ENCODE data around the gene CILP. TPM values are rescaled to one million over a fixed set of nuclear protein-coding genes. Genes with fewer than 3 reads are reported as not detected.

The CILP gene, protein sequence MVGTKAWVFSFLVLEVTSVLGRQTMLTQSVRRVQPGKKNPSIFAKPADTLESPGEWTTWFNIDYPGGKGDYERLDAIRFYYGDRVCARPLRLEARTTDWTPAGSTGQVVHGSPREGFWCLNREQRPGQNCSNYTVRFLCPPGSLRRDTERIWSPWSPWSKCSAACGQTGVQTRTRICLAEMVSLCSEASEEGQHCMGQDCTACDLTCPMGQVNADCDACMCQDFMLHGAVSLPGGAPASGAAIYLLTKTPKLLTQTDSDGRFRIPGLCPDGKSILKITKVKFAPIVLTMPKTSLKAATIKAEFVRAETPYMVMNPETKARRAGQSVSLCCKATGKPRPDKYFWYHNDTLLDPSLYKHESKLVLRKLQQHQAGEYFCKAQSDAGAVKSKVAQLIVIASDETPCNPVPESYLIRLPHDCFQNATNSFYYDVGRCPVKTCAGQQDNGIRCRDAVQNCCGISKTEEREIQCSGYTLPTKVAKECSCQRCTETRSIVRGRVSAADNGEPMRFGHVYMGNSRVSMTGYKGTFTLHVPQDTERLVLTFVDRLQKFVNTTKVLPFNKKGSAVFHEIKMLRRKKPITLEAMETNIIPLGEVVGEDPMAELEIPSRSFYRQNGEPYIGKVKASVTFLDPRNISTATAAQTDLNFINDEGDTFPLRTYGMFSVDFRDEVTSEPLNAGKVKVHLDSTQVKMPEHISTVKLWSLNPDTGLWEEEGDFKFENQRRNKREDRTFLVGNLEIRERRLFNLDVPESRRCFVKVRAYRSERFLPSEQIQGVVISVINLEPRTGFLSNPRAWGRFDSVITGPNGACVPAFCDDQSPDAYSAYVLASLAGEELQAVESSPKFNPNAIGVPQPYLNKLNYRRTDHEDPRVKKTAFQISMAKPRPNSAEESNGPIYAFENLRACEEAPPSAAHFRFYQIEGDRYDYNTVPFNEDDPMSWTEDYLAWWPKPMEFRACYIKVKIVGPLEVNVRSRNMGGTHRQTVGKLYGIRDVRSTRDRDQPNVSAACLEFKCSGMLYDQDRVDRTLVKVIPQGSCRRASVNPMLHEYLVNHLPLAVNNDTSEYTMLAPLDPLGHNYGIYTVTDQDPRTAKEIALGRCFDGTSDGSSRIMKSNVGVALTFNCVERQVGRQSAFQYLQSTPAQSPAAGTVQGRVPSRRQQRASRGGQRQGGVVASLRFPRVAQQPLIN
- total RNA-seq, result 10 to 100 TPM in 1 of 2 donors, 1 to 10 TPM in 1; 2.2 to 32.0 TPM

DNA sequence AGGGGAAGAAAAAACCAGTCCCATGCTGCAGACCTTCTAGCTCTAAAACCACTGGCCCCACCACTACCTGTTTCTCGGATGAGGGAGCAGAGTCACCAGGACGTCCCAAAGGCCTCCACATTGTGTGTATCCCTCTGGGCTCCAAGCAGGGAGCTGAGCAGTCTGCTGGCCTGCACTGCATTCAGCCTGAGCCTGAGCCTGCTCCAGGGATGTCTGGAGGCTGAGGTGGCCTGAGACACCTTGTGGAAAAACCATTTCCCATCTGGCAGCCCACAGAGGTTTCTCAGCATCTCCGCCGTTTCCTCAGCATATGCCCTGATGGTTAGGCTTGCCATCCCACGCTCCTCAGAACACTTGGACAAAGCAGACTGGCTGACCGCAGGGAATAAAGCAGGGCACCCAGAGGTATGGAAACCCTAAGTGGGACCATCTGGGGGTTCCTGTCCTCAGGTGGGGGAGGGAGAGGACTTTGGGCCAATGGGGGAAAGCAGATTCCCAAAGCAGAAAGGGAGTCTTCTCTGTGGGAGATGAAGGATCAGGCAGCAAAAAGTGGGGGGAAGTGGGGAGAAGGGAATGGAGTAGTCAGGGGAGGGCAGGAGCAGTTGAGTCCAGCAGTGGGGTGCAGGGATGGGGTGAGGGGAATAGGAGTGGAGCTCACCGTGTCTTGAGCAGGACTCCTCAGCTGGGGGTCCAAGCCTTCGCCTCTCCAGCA, at the start of gene CILP:
Gene CILP (minus strand): TSS at position 704 of the 712 bp plus-strand sequence. CDS start 1,718 bp downstream, outside the sequence.
- H3K27ac ChIP-seq, result peak within 1 kb of the TSS; percentile 31 to 51
- no peak for DNase-seq (ENCODE audit: low spot score)
- TF ChIP-seq CTCF (IDR thresholded peaks at IDR 0.05), result no peak
- H3K9me3 ChIP-seq, result no peaks in the 10 kb centered on the region
- H3K4me3 ChIP-seq, result peak within 1 kb of the TSS in 1 of 2 donors; percentile 4
- H3K36me3 ChIP-seq, result no peaks in the 10 kb centered on the region
- no peaks in the 10 kb centered on the region for H3K27me3 ChIP-seq
- H3K4me1 ChIP-seq, result peaks cover 0 to 20% of the 10 kb centered on the region in 2 donors

GRCh38 chr15:65260968-65261367, 49.7 kb upstream of the CILP start:
- peaks cover 0 to 5% of the 10 kb centered on the region in 2 donors for H3K4me1 ChIP-seq
- H3K36me3 ChIP-seq, result peaks cover 39% of the 10 kb centered on the region
- no peaks in the 10 kb centered on the region for H3K27me3 ChIP-seq
- H3K27ac ChIP-seq, result no peak overlapping the region
- no peaks in the 10 kb centered on the region for H3K9me3 ChIP-seq
- H3K4me3 ChIP-seq, result no peak overlapping the region
- TF ChIP-seq CTCF (IDR thresholded peaks at IDR 0.05), result no peak
- no peak for DNase-seq (ENCODE audit: low spot score)

DNA sequence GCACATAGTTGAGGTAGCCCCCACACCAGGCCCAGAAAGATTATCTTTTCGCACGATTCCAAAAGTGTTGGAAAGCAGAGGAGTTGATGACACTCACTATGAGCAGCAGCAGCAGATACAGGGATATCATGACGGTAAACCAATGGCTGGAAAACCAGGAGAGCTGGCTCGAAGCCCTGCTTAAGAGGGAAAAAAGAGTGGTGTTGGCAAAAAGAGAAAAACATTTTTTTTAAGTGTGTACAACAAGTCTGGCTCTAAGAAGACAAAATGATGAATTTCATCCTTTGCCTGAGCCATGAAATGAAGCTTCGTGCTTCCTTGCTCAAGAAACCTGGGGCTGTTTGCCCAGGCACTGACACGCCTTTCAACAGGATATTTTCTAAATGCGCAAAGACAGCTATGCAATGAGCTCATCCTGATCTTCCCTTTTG, 48.1 kb upstream of the CILP start:
- TF ChIP-seq CTCF (IDR thresholded peaks at IDR 0.05), result no peak
- Histone ChIP-seq H3K4me1 (peaks cover 0 to 5% of the 10 kb centered on the region in 2 donors), H3K36me3 (peaks cover 39% of the 10 kb centered on the region), H3K27me3 (no peaks in the 10 kb centered on the region), H3K4me3 (no peak overlapping the region), H3K9me3 (no peaks in the 10 kb centered on the region), H3K27ac (peak overlapping the region; percentile 28 to 73)
- DNase-seq (ENCODE audit: low spot score), result peak; percentile 66

DNA sequence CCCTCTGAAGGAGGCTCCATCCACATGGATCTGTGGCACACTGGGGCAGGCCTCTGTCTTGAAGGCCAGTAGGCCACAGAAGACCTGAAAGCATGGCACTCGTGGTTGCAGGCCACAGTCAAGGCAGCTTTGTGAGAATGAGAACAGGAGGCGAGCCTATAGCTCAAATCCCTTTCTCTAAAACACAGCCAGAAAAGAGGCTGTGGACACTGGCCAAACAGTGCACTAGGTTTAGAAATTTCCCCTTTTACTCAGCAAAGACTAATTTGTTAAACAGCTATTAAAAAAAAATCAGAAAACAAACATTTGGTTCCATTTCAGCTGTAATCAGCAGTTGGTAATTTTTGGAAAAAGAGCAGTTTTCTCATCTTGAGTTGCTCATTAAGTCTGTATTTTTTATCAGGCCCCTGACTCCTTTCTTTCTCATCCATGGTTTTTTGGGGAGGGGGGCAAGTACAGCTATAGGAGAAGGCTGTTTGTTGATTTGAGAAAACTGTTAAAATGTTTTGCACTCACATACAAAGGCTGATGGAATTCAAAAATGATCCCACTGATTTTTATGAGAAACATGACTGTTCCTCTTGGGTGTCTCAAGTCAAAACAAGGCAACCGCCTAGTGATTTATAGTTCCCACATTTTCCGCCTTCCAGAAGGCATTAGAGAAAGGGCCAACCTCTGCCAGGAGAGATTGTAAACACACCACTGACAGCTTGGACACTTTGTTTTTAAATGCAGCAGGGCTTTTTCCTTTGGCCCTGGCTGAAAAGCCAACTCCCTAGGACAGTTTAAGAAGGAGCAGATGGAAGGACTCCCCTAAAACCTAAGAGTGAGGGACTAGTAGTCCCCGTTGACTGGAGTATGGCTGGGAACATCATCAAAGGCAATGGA, 47.3 kb upstream of the CILP start:
- no peaks in the 10 kb centered on the region for H3K27me3 ChIP-seq
- no peak for DNase-seq (ENCODE audit: low spot score)
- no peak for TF ChIP-seq CTCF (IDR thresholded peaks at IDR 0.05)
- peaks cover 39% of the 10 kb centered on the region for H3K36me3 ChIP-seq
- no peaks in the 10 kb centered on the region for H3K9me3 ChIP-seq
- no peak overlapping the region for H3K4me3 ChIP-seq
- H3K4me1 ChIP-seq, result no peaks in the 10 kb centered on the region
- H3K27ac ChIP-seq, result peak overlapping the region; percentile 28 to 73

Data from right atrium auricular region (tissue), 2 donors.